Mesendoderm (in vitro differentiated cells): ENCODE measurements around the gene RBM15B.
A peak's percentile ranks its signal among the peaks of the same experiment; 100 is the strongest.

Experiments used
- DNase-seq: peaks from one replicate; pipeline ENCODE4 v3.0.0; 2013
- H2AK5ac ChIP-seq: 2 replicates; pipeline ENCODE4 v1.6.1; 2013; ENCODE audit warnings: low read length, inconsistent platforms
- H2BK120ac ChIP-seq: 2 replicates; pipeline ENCODE4 v1.6.1; 2013; ENCODE audit warnings: low read depth, mild to moderate bottlenecking, low read length, moderate library complexity, mixed read lengths
- H2BK15ac ChIP-seq: replicated peaks from 2 replicates; pipeline ENCODE4 v1.6.1; 2013; ENCODE audit warnings: low read depth, mild to moderate bottlenecking, moderate library complexity
- H2BK5ac ChIP-seq: 2 replicates; pipeline ENCODE4 v1.6.1; 2013; ENCODE audit warnings: low read length, inconsistent platforms
- H3K18ac ChIP-seq: 2 replicates; pipeline ENCODE4 v1.6.1; 2013; ENCODE audit warnings: mild to moderate bottlenecking, low read length, mixed read lengths
- H3K23ac ChIP-seq: one replicate; pipeline ENCODE4 v1.6.1; 2013; ENCODE audit warnings: low read length
- H3K27ac ChIP-seq: 2 replicates; pipeline ENCODE4 v1.5.1; 2013; ENCODE audit warnings: low read depth, mild to moderate bottlenecking, inconsistent platforms, low read length, moderate library complexity
- H3K27me3 ChIP-seq: 2 replicates; pipeline ENCODE4 v1.6.1; 2013; ENCODE audit warnings: low read length, control low read depth, mild to moderate bottlenecking, inconsistent platforms; ENCODE audit not compliant: insufficient read depth, poor library complexity
- H3K36me3 ChIP-seq: 2 replicates; pipeline ENCODE4 v1.6.1; 2013; ENCODE audit warnings: low read length, inconsistent platforms; ENCODE audit not compliant: control insufficient read depth, insufficient read depth
- H3K4ac ChIP-seq: one replicate; pipeline ENCODE4 v1.6.1; 2013; ENCODE audit warnings: low read depth, mild to moderate bottlenecking, low read length, moderate library complexity
- H3K4me1 ChIP-seq: 2 replicates; pipeline ENCODE4 v1.6.1; 2013; ENCODE audit warnings: low read depth, low read length, inconsistent platforms; ENCODE audit not compliant: control insufficient read depth
- H3K4me2 ChIP-seq: 2 replicates; pipeline ENCODE4 v1.6.1; 2013; ENCODE audit warnings: low read length
- H3K4me3 ChIP-seq: 2 replicates; pipeline ENCODE4 v1.5.1; 2013; ENCODE audit warnings: mild to moderate bottlenecking, low read length
- H3K56ac ChIP-seq: one replicate; pipeline ENCODE4 v1.6.1; 2013; ENCODE audit warnings: low read length
- H3K79me1 ChIP-seq: 2 replicates; pipeline ENCODE4 v1.6.1; 2013; ENCODE audit warnings: low read length, inconsistent platforms
- H3K79me2 ChIP-seq: 2 replicates; pipeline ENCODE4 v1.6.1; 2013; ENCODE audit warnings: mild to moderate bottlenecking, low read length; ENCODE audit not compliant: control insufficient read depth, insufficient read depth
- H3K9ac ChIP-seq: 2 replicates; pipeline ENCODE4 v1.6.1; 2013; ENCODE audit warnings: low read length, inconsistent platforms
- H4K5ac ChIP-seq: one replicate; pipeline ENCODE4 v1.6.1; 2013; ENCODE audit warnings: low read length
- H4K8ac ChIP-seq: one replicate; pipeline ENCODE4 v1.6.1; 2013; ENCODE audit warnings: low read depth, mild to moderate bottlenecking, control low read depth, low read length, moderate library complexity
- WGBS: extraction: QIAGEN DNeasy Blood & Tissue Kit; methylation state at CpG from one replicate; pipeline ENCODE4 v1.1.7; 2013; ENCODE audit warnings: low lambda C conversion rate, missing lambda C conversion rate; ENCODE audit not compliant: insufficient coverage; ENCODE audit errors: extremely low coverage; 5-methylcytosine and 5-hydroxymethylcytosine counted together

RBM15B gene

DNA sequence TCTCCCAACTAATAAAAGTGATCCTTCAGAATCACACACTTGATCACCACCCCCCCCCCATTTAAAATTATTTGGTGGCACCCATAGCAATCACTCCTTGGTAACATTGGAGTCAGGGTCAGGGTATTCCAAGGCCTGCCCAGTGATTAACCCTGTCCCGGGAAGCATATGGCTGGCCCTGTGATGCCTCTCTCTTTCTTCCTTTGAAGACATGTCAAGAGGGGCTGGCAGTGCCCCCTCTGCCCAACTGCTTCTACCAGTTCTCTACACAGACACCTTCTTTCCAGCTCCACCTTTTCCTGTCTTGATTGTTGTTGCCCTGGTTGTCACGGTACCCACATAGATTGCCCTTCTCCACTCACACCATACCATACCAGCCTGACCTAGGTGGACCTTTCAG, 36.9 kb upstream of the RBM15B start:
- no peak overlapping the region for H3K4ac ChIP-seq
- H2BK5ac ChIP-seq = no peak overlapping the region
- H3K36me3 ChIP-seq = no peaks in the 10 kb centered on the region
- no peak overlapping the region for H3K23ac ChIP-seq
- H3K56ac ChIP-seq = no peak overlapping the region
- no peak overlapping the region for H2BK120ac ChIP-seq
- H3K27ac ChIP-seq = no peak overlapping the region
- H3K79me1 ChIP-seq = no peaks in the 10 kb centered on the region
- WGBS = no CpG with 5 or more reads among the region's 2 CpGs
- no peaks in the 10 kb centered on the region for H3K27me3 ChIP-seq
- H3K79me2 ChIP-seq = no peaks in the 10 kb centered on the region
- no peak overlapping the region for H3K4me2 ChIP-seq
- H3K18ac ChIP-seq = no peak overlapping the region
- no peaks in the 10 kb centered on the region for H3K4me1 ChIP-seq
- no peak overlapping the region for H2BK15ac ChIP-seq
- no peak overlapping the region for H2AK5ac ChIP-seq
- H3K9ac ChIP-seq = no peak overlapping the region
- no peak overlapping the region for H3K4me3 ChIP-seq
- no peak overlapping the region for H4K8ac ChIP-seq
- peak; percentile 36 for DNase-seq
- H4K5ac ChIP-seq = no peak overlapping the region

DNA sequence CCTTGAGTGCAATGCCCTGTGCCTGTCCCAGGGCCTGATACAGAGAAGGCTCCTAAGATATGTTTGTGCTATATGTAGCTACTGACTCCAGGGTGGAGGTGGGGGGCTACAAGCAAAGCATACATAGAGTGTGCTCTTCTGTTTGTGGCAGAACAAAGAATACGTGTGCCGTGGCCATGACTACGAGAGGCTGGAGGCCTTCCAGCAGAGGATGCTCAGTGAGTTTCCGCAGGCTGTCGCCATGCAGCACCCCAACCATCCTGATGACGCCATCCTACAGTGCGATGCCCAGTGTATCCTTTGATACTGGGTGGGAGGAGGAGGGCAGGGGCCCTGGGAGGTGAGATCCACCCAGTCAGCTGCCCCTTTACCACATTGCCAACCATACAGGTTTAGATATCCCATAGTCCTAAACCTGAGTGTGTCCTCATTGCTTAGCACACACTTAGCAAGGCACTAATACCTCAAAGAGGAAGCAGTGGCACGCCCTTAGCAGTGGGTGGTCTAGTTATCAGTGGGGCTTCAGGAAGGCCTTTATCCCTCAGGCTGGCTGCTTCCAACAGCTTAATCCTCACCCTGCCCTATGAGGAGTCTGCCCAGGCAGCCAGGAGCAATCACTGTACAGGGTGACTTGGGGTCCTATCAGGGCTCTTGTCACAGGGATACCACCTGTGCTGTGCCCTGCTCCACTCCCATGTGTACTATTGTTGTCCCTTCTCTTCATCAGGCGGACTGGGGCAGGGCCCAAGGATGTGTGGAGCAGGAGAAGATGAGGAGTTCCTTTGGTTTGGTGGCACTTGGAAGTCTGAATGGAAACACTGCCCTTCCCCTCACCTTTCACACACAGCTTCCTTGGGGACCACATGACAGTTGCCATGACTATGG, 36.1 kb upstream of the RBM15B start:
- Histone ChIP-seq H2AK5ac (no peak overlapping the region), H3K4me1 (no peaks in the 10 kb centered on the region), H3K9ac (no peak overlapping the region), H2BK5ac (no peak overlapping the region), H3K79me1 (no peaks in the 10 kb centered on the region), H2BK15ac (no peak overlapping the region), H4K5ac (no peak overlapping the region), H3K4me3 (no peak overlapping the region), H3K18ac (no peak overlapping the region), H4K8ac (no peak overlapping the region), H3K4ac (no peak overlapping the region), H2BK120ac (no peak overlapping the region), H3K27me3 (no peaks in the 10 kb centered on the region), H3K4me2 (no peak overlapping the region), H3K56ac (no peak overlapping the region), H3K27ac (no peak overlapping the region), H3K23ac (no peak overlapping the region), H3K36me3 (no peaks in the 10 kb centered on the region), H3K79me2 (no peaks in the 10 kb centered on the region)
- no CpG with 5 or more reads among the region's 9 CpGs for WGBS
- DNase-seq = peak; percentile 50

DNA sequence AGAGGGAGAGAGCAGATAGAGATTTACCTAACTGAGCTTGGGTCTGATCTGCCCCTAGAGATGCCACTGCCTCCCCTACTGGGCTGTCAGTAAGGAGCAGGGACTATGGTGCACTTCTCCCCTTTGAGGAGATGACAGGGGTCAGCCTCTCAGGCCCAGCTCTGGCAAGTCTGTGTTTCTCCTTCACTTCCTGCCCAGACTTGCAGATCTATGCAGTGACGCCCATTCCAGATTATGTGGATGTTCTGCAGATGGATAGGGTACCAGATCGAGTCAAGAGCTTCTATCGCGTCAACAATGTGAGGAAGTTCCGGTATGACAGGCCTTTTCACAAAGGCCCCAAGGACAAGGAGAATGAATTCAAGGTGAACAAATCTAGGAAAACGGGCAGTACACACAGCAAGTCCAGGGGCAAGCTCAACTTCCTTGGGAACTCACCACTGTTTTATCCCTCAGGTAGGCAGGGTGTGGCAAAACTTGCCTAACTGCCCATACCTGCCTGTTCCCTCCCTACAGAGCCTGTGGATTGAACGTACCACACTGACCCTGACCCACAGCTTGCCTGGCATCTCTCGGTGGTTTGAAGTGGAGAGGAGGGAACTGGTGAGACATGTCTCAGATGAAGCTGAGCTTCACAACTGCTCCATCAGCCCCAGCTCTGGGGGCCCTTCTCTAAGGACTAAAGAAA, 35.0 kb upstream of the RBM15B start:
- Histone ChIP-seq H2BK120ac (no peak overlapping the region), H3K56ac (no peak overlapping the region), H4K5ac (no peak overlapping the region), H2BK5ac (no peak overlapping the region), H3K23ac (no peak overlapping the region), H3K79me2 (no peaks in the 10 kb centered on the region), H3K4ac (no peak overlapping the region), H3K27ac (no peak overlapping the region), H3K79me1 (no peaks in the 10 kb centered on the region), H3K27me3 (no peaks in the 10 kb centered on the region), H3K4me1 (no peaks in the 10 kb centered on the region), H3K36me3 (no peaks in the 10 kb centered on the region), H3K4me3 (no peak overlapping the region), H2AK5ac (no peak overlapping the region), H3K9ac (no peak overlapping the region), H2BK15ac (no peak overlapping the region), H3K18ac (no peak overlapping the region), H4K8ac (no peak overlapping the region), H3K4me2 (no peak overlapping the region)
- no CpG with 5 or more reads among the region's 8 CpGs for WGBS
- DNase-seq = no peak

DNA sequence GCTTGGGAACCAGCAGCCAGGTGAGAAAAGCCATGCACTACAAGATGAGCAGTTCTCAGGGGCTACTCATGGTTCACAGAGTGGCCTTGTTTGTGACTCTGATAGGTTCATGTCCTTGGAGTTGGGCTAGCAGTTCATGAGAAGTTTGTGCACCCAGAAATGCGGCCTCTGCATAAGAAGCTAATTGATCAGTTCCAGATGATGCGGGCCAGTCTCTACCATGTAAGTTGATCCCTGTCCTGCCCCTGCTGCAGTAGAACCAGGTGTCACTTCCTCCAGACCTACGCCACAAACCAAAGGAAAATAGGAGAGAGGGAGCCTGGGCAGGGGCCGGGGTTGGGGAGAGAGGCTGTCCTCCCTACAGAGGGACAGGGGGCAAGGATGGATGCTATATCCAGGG, 33.2 kb upstream of the RBM15B start:
- Histone ChIP-seq H3K23ac (no peak overlapping the region), H2BK120ac (no peak overlapping the region), H3K4me2 (no peak overlapping the region), H3K27me3 (no peaks in the 10 kb centered on the region), H3K18ac (no peak overlapping the region), H3K56ac (no peak overlapping the region), H3K4ac (no peak overlapping the region), H3K36me3 (no peaks in the 10 kb centered on the region), H2BK5ac (no peak overlapping the region), H3K27ac (no peak overlapping the region), H2AK5ac (no peak overlapping the region), H3K79me2 (no peaks in the 10 kb centered on the region), H3K4me3 (no peak overlapping the region), H4K8ac (no peak overlapping the region), H3K9ac (no peak overlapping the region), H3K79me1 (no peaks in the 10 kb centered on the region), H3K4me1 (no peaks in the 10 kb centered on the region), H2BK15ac (no peak overlapping the region), H4K5ac (no peak overlapping the region)
- WGBS = no CpG with 5 or more reads among the region's 4 CpGs
- no peak for DNase-seq

DNA sequence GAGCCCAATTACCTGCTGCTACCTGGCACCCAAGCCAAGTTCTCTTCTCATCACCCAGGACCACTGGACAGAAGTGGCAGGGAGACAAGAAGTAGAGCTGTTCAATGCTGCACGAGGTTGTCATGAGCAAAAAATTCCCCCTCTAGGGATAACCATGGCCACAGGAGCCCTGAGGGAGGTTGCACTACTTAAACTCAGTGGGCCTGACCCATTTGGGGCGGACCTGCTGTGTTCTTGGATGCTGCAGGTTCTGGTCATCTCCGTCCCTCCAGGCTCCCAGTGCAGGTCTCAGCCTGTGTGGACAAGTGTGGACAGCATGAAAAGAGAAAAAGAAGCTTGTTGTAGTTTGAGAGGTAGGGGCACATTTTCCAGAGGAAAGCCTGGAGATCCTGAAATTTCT, 32.1 kb upstream of the RBM15B start:
- Histone ChIP-seq H3K56ac (no peak overlapping the region), H3K36me3 (no peaks in the 10 kb centered on the region), H3K4me2 (no peak overlapping the region), H3K4ac (no peak overlapping the region), H2BK15ac (no peak overlapping the region), H3K23ac (no peak overlapping the region), H4K8ac (no peak overlapping the region), H2AK5ac (no peak overlapping the region), H3K18ac (no peak overlapping the region), H3K79me2 (no peaks in the 10 kb centered on the region), H3K27me3 (no peaks in the 10 kb centered on the region), H4K5ac (no peak overlapping the region), H3K27ac (no peak overlapping the region), H3K9ac (no peak overlapping the region), H2BK120ac (no peak overlapping the region), H2BK5ac (no peak overlapping the region), H3K79me1 (no peaks in the 10 kb centered on the region), H3K4me1 (no peaks in the 10 kb centered on the region), H3K4me3 (no peak overlapping the region)
- DNase-seq = no peak
- no CpG with 5 or more reads among the region's 3 CpGs for WGBS
